Fibroblast of lung (primary cell): Measurements from ENCODE around the gene BAIAP2.

Experiments
- CTCF ChIP-seq, 2 donors: IDR thresholded peaks in 1 of 2; conservative IDR thresholded peaks in 1 of 2; 1 replicate in 1 of 2; 2 replicates in 1 of 2; pipeline ENCODE4 v1.5.1; 2011 to 2012; ENCODE audit warnings: low read length in 2 of 2, control low read depth in 1 of 2, inconsistent platforms in 1 of 2, low read depth in 1 of 2, mild to moderate bottlenecking in 1 of 2
- EZH2 ChIP-seq: IDR thresholded peaks from 2 replicates; pipeline ENCODE4 v1.5.1; 2012; ENCODE audit warnings: low read length, control low read depth, mild to moderate bottlenecking; ENCODE audit errors: missing control alignments

DNA sequence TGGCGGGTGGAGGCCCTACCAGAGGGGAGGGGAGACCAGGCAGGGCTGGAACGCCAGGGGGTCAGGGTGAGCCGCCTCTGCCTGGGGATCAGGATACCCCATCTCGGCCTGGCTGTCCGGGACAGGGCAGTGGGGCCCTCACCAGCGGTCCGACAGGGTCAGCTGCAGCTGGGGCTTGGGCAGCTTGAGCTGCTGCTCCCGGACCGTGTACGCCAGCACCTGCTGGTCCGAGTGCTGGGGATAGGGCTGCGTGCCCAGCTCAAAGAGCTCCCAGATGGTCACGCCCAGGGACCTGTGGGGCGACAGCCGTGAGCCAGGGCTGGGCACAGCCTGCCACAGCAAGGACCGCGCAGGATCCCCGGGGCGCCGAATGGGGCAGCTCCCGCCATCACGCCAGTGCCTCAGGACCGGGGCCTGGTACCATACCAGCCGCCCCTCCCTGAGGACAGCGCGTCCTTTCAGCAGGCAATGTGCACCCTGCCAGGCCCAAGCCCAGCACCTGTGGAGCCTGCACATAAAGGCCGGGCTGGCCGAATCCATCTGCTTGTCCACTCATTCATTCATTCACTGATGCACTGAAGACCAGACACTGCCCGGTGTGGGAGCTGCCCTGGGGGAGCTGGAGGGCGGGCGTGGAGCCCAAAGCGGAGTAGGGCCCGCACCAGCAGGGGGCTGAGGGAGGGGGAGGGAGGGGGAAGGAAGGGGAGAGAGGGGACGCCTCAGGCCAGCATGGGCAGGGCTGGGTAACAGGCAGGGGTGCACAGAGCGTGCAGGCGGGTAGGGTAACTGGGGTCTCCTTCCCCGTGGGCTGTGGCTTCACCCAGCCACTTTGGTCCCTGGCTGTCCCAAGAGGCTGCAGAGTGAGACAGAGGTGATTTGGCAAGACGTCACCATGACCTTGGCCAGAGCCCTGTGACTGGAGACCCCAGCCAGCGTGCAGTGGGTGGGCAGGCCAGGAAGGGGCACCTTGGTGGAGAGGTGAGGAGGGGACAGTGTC is 88.4 kb downstream of the BAIAP2 start:
- TF ChIP-seq CTCF (conservative IDR thresholded peaks at IDR 0.05 in 1 of 2, IDR thresholded peaks at IDR 0.05 in 1 of 2; ENCODE audit: low read depth in 1 of 2, low read length in 2 of 2) (no peak), EZH2 (no peak)
